NT2/D1 (cell line): Measurements from ENCODE around the gene SERTAD3.

Source experiments
- SUZ12 ChIP-seq: IDR thresholded peaks from 2 replicates; pipeline ENCODE4 v1.6.1; 2011; ENCODE audit not compliant: insufficient read length, insufficient read depth; ENCODE audit errors: extremely low read depth
- ZNF274 ChIP-seq: IDR thresholded peaks from 2 replicates; pipeline ENCODE4 v1.6.1; 2011; ENCODE audit warnings: mild to moderate bottlenecking, low read depth, low read length

DNA sequence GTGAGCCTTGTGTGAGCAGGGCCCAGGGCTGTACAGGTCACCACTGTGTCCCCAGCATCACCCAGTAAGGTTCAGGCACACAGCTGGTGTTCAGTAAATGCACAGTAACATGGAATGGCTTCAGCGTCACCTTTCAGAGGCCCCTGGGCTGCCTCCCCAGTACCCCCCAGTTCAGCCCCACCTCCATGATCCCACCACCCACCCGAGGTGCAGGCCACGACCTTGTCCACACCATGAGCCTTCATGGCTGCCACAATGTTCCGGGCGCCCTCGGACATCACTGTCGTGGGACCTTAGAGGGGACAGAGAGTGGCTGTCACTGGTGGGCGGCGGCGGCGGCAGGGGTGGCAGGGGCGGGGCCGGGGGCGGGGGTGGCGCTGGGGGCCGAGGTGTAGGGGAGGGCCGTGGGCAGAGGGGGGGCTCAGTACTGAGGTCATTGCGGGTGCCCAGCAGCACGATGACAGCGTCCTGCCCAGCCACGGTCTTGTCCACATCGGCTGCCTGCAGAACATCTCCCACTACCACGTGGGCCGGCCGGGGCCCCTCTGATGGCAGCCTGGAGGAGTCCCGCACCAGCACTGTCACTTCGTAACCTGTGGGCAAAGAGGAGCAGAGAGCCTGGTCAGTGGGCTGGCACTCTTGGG is 13.9 kb upstream of the SERTAD3 start:
- TF ChIP-seq ZNF274 (no peak), SUZ12 (no peak)
